ENCODE results near the gene PEX14.
A peak's percentile ranks its signal among the peaks of the same experiment; 100 is the strongest.

DNA sequence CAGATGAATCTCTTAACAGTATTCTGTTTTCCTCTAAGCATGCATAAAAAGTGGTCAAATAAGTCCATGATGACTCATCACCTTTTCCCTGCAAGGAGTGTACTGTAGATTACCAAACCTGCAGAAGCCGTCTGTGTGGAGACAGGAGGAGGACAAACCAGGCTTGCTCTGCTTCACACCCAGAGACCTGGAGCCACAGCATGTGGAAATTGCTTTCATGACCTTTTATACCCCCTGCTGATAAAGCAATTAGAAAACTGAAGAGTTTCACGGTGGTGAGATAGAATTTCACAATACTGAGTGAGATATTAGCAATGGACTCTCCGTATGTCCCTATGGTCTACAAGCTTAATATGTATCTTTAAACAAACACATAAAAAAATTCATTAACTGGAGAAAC, 15.6 kb upstream of the PEX14 start:
- TF ChIP-seq CTCF (IDR thresholded peaks at IDR 0.05) (no peak), POLR2AphosphoS5 (IDR thresholded peaks at IDR 0.05) (peak in 1 of 3 donors; percentile 27), POLR2A (IDR thresholded peaks at IDR 0.05) (no peak), EP300 (IDR thresholded peaks at IDR 0.05) (no peak)
